NCI-H2196 (cell line): Measurements from ENCODE around the gene SPI1.
"Not testable (repeated sequence)": the region's sequence is repeated elsewhere in the genome, so short reads cannot be mapped to it uniquely, and the experiment has no call there.

Experiments used
- DNase-seq: peaks from one replicate; lab custom pipeline; 2025; ENCODE audit not compliant: unreplicated experiment; lab: John Stamatoyannopoulos, UW

Gene SPI1

DNA sequence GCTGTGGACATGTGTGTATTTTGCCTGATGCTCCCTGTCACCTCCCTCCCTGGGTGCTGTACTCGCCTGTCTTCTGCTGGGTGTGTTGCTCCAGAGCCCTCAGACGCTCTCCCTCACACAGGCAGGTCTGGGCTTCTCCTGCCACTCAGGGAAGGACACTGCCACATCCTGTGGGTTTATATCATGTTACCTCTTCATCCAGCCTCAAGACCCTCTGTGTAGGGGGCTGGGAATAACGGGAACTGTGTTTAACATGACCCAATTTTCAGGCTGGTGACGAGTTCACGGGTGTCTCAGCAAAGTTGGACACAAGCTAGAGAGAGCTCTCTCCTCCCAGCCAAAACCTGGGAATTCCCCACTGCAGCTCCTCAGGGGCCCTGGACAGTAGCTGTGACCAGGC lies 50.4 kb downstream of the SPI1 start:
- no peak for DNase-seq

GRCh38 chr11:47327025-47327424 lies 51.3 kb downstream of the SPI1 start:
- peak; percentile 51 for DNase-seq

DNA sequence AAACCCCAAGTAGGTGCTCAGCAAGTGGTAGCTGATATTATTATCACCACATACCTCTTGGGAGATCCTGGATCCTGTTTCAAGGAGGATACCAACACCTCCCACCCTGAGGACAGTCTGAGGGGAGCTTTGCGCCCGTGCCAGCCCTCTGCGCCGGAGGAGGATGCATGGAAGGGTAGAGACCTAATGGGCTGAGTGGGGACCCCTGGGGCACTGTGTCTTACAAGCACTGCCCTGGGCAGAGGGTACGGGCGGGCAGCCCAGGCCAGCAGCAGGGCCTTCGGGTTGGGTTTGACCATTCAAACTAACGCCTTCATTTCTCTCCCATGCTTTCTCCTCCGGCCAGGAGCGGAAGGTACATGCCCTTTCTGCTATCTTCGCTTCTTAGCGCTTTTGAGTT lies 52.1 kb downstream of the SPI1 start:
- no peak for DNase-seq

DNA sequence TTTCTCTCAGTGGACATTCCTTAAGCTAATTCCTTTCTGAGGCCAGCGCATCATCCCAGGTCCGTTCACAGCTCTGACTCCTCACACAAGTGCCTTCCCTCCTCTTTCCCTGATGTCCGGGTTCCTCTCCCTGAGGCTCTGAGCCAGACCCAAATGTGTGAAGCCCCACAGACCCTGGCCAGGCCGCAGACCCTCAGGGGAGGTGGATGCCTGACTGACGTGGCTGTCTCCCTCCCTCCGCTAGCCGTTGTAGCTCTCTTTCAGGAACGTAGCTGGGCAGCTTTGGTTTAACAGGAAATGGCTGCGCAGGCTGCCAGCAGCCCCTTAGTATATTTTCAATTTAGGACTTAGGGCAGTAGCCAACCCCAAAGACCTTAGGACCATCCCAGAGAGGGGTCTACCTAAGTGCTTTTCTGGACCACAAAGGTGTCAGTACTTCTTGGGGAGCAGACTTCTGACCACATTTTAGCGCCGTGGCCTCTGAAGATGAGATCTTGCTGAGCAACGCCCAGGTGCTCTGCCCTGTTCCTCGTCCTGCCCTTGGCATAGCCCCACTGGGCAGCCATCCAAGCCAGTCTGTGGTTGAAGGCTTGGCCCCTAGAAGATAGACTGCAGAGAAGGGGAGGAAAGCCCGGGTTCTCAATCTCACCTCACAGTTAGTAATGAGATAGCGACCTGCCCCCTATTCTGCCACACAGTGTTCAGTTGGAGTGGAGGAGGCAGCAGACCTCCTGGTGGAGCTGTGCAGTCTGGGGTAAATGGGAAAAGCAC lies 52.9 kb downstream of the SPI1 start:
- peak; percentile 84 for DNase-seq

DNA sequence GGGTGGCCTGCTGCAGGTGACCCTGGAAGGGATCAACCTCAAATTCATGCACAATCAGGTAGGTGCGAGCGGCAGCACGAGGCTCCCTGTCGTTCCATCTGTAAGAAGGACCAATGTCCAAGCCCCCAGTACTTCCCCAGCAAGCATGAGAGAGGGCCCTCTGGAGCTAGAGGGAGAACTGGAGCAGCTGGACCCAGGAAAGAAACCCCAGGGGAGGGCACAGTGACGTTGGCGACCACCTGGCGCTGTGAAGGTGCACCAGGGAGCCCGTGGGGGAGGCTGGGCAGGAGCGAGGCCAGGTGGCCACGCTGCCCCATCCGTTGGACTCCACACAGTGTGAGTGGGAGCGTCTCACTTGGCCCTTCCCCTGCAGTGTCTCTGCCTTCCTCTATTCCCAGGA lies 53.8 kb downstream of the SPI1 start:
- no peak for DNase-seq

- no peak for DNase-seq
These were observed 60.2 kb downstream of the SPI1 start for GRCh38 chr11:47318166-47318565.

GRCh38 chr11:47317064-47317828 lies 61.1 kb downstream of the SPI1 start:
- no peak for DNase-seq

DNA sequence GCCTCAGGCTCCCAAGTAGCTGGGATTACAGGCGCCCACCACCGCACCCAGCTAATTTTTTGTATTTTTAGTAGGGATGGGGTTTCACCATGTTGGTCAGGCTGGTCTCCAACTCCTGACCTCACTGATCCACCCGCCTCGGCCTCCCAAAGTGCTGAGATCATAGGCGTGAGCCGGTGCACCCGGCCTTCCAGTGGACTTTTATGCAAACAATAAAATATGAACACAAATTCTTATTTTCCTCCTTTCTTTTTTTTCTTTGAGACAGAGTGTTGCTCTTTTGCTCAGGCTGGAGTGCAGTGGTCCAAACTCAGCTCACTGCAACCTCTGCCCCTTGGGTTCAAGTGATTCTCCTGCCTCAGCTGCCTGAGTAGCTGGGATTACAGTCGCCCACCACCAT lies 61.8 kb downstream of the SPI1 start:
- DNase-seq: not testable (repeated sequence)

DNA sequence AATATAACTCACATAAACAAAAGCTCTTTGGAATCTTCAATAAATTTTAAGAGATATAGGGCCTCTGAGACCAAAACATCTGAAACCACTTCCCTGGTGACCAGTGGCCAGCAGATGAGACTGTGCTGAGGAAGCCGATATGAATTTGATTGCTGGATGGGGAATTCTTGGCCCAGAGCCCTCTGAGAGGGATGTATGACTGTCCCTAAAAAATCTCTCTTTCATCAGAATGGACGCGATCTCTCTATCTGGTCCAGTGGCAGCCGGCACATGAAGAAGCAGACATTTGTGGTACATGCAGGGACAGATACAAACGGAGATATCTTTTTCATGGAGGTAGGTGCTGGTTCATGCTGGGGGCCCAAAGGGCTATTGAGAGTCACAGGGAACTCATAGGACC lies 63.4 kb downstream of the SPI1 start:
- no peak for DNase-seq

DNA sequence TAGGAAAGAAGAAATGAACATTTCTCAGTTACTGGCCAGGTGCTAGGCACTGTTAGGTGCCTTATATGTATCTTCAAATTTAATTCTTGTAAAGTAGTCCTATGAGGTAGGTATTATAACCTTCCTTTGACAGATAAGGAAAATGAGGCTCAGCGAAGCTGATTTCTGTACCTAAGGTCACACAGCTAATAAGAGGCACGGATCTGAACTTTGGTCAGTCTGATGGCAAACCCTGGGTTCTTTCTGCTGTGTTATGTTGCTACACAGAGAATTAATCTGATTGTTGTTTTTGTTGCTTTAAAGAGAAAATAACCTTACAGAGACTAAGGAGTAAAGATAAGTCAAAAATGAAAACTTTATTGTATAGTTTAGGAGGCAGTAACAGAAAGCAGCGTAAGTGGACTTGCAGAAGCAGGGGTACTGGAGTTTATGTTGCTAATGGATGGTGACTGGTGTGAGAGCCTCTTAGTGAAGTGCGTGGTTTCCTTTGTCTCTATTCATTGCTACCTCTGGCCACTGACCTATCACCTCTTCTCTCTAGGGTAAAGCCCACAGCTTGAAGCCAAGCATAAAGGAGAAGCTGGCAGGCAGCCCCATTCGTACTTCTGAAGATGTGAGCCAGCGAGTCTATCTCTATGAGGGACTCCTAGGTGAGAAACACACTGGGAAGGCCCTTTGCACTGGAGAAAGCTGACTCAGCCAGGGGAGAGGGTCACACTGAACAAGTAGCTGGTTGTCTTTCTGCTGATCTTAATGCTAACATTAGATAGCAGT lies 70.1 kb downstream of the SPI1 start:
- DNase-seq: peak; percentile 46

GRCh38 chr11:47306484-47306844 lies 71.9 kb downstream of the SPI1 start:
- no peak for DNase-seq

DNA sequence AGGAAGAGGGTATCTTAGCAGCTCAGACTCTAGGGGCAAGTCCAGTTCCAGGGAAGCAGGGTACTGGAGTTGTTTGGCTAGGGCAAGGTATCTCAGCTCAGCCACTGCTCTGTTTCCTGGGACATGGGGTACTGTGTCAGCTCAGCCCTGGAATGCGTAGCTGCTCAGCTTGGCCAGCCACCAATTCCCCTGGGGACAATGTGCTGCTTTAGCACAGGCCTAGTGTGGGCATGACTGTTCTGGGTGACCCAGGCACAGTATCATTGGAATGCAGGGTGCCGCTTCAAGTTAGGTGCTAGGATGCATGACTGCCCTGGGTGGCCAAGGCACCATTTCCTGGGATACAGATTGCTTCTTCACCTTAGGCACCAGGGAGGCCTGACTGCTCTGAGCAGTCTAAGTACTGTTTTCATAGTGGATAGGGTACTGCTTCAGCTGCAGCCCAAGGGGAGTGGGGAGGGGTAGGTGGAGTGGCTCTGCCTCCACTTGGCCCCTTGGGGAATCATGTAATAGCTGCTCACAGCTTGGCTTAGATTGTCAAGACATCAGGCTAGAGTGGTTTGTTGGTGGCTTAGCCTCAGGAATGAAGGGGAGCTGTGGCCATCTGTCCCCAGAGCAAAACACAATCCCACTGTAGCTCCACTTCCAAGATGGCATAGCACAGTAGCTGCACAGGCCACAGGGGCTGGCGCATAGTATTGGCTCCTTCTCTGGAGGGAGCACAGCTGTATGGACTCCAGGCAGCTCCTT lies 72.4 kb downstream of the SPI1 start:
- no peak for DNase-seq
